Activated CD4-positive, CD25-positive, alpha-beta regulatory T cell (primary cell): ENCODE results near the gene CD276.
"Not testable (repeated sequence)": the region's sequence is repeated elsewhere in the genome, so short reads cannot be mapped to it uniquely, and the experiment has no call there.

Experiments
- DNase-seq, 4 experiments: peaks; one replicate each; lab custom pipeline; 2025; lab: John Stamatoyannopoulos, UW

Gene CD276

GRCh38 chr15:73710321-73710720 lies 26.1 kb downstream of the CD276 start:
- DNase-seq: no peak

GRCh38 chr15:73711526-73711925 lies 27.3 kb downstream of the CD276 start:
- no peak for DNase-seq

GRCh38 chr15:73712107-73712506 lies 27.9 kb downstream of the CD276 start:
- DNase-seq: no peak

GRCh38 chr15:73714695-73715301 lies 30.6 kb downstream of the CD276 start:
- no peak for DNase-seq

- DNase-seq: no peak
Measured at GRCh38 chr15:73715417-73715816, 31.2 kb downstream of the CD276 start.

GRCh38 chr15:73716417-73716816 lies 32.2 kb downstream of the CD276 start:
- no peak for DNase-seq

GRCh38 chr15:73717206-73717605 lies 33.0 kb downstream of the CD276 start:
- no peak for DNase-seq

- DNase-seq: no peak
Measured at GRCh38 chr15:73717802-73718201, 33.6 kb downstream of the CD276 start.

GRCh38 chr15:73718694-73719093 lies 34.5 kb downstream of the CD276 start:
- no peak for DNase-seq

- DNase-seq: no peak
Measured at GRCh38 chr15:73722425-73722824, 38.2 kb downstream of the CD276 start.

- DNase-seq: no peak
Measured at GRCh38 chr15:73723191-73723590, 39.0 kb downstream of the CD276 start.

- DNase-seq: no peak
Measured at GRCh38 chr15:73724212-73724611, 40.0 kb downstream of the CD276 start.

GRCh38 chr15:73727330-73727976 lies 43.3 kb downstream of the CD276 start:
- DNase-seq: no peak

- not testable (repeated sequence) for DNase-seq
Measured at GRCh38 chr15:73732051-73732450, 47.9 kb downstream of the CD276 start.

- no peak for DNase-seq
Measured at GRCh38 chr15:73732930-73733329, 48.7 kb downstream of the CD276 start.

GRCh38 chr15:73737535-73737934 lies 53.4 kb downstream of the CD276 start:
- no peak for DNase-seq

- DNase-seq: no peak
Measured at GRCh38 chr15:73740152-73741048, 56.2 kb downstream of the CD276 start.

- DNase-seq: no peak
Measured at GRCh38 chr15:73741321-73741836, 57.2 kb downstream of the CD276 start.

- no peak for DNase-seq
Measured at GRCh38 chr15:73744293-73744692, 60.1 kb downstream of the CD276 start.

- DNase-seq: no peak
Measured at GRCh38 chr15:73745073-73745472, 60.9 kb downstream of the CD276 start.

GRCh38 chr15:73746261-73746660 lies 62.1 kb downstream of the CD276 start:
- DNase-seq: no peak

GRCh38 chr15:73746883-73747282 lies 62.7 kb downstream of the CD276 start:
- no peak for DNase-seq
